ENCODE data around the gene TBC1D16. TPM values are rescaled to one million over a fixed set of nuclear protein-coding genes. Genes with fewer than 3 reads are reported as not detected.

TBC1D16 gene
- total RNA-seq, 1 donor from 2014 or later: 38.4 TPM

DNA sequence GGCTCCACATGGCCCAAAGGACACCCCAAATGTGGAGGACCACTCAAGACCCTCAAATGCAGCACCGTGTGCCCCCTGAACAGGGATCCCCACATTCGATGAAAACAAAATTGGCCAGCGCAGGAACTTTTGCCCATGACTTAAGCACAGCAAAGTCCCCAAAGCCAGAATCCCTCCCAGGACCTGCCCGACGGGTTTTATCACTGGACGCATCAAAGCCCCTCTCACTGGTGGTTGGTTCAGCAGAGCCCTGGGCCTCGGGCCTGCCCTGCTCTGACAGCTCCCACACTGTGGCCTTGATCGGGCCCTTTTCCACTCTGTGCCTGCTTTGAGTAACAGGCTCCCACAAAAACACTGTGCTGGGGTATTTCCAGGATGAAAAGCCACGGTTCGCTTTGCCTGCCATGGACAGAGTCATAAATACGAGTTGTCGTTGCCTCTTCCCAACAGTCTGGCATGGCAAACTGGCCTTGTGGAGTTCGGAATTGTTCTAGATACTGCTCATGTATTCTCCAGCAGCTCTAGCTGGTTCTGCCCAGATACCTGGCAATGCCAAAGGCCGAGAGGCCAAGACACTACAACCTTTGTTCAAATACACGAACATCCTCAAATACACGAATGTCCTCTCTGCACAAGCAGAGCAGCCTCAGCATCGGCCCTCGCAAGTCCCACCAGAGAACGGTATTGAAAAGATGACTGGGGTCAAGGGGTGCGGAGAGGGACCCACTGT lies 46.4 kb downstream of the TBC1D16 start:
- DNase-seq (ENCODE audit: low spot score): no peak

DNA sequence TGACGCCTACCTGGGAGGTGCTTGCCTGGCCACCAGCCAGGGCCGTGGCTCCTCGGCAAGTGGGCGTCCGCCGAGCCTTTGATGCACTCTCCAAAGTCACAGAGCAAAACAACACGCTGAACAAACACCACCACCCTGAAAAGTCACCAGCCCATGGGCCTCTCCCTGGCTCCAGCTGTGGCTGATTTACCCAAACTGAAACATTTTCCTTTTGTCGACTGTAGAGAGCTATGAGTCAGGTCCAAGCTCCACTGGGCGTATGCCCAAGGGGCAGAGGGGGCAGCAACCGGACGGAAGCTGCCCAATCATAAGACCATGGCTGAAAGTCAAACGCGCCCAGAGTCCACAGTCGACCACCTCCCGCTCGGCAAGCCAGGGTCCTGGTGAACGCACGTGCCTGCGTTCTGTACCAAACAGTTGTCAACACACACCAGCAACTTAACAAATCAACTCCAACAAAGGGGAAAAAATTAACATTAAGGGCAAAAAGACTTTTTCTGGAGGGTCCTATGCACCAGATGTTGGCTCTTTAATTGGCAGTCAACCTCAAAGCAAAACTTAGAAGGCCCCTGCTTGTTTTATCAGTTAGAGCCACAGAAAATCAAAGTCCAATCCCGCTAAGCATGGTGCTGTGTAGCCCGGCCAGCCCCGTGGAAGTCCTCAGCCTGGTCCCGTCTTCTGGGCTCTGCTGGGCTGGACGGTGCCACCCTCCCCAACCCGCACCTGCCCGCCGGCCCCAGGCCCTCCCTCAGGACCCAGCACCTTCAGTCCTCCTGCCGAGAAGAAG lies 47.3 kb downstream of the TBC1D16 start:
- peak; percentile 69 for DNase-seq (ENCODE audit: low spot score)

DNA sequence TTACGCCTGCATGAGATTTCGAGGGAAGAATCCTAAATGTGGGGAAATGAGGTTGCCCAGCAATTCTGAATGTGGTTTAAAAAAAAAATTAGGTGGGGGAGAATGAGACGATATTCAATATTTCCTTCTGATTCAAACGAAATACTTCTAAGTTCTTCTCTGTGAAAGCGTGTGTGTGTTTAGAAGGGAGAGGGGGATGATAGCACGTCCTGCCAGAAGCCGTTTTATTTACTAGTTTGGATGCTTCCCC lies 47.8 kb downstream of the TBC1D16 start:
- DNase-seq (ENCODE audit: low spot score): no peak

DNA sequence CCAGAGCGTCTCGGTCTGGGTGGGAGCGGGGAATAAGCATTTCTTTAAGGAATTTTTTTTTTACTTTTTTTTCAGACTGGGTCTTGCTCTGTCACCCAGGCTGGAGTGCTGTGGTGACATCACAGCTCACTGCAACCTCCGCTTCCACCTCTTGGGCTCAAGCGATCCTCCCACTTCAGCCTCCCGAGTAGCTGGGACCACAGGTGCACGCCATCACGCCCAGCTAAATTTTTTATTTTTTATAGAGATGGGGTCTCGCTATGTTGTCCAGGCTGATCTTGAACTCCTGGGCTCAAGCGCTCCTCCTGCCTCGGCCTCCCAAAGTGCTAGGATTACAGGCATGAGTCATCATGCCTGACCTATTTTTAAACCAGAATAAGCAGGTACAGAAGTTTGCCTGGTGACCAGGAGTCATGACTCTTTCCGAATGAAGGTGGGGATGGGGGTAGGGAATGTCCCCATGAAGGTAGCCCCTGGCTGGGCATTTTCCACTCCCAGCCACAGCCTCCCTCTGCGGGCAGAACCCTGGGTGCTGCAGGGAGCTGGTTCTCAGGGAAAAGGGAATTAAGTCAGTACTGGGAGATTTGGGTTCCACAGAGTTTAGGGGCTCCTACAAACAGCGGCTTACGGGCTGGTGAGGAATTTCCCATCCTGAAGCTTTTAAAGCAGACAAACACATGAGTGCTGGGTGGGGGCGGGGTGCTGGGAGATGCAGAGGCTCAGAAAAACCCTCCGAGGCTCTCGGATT lies 48.3 kb downstream of the TBC1D16 start:
- DNase-seq (ENCODE audit: low spot score): no peak

DNA sequence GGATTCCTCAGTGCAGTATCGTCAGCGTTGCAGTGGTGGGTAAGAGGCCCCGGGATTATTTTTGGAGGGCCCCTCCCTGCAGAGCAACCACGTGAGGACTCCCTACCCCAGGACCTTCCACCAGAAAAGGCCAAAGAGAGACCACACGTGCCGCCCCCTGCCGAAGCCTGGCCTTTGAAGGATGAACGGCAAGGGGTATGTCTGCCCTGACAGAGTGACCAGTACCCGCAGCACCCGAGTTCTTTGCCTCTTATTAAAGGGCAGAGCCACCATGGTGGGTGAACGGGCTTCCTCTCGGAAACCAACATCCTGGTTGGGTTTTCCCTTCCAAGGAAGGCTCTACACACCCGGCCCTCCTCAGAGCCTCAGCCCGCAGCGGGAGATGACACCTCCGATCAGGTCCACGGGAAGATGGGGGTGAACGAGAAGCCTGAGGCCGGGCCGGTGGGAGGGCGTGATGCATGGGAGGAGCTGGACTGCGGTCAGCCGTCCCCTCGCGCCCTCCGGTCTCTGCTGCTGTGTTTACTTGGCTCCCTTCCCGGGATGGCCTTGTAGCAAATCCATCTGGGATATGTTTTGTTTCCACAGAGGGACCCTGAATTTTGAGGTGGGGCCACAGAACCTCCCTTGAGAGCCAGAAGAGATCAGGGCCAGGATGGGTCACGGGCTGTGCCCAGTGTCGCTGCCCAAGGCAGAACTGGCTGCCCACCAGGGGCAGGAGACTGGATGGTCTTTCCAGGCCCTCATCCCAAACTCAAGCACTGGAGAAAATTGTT lies 49.1 kb downstream of the TBC1D16 start:
- peak; percentile 68 for DNase-seq (ENCODE audit: low spot score)

DNA sequence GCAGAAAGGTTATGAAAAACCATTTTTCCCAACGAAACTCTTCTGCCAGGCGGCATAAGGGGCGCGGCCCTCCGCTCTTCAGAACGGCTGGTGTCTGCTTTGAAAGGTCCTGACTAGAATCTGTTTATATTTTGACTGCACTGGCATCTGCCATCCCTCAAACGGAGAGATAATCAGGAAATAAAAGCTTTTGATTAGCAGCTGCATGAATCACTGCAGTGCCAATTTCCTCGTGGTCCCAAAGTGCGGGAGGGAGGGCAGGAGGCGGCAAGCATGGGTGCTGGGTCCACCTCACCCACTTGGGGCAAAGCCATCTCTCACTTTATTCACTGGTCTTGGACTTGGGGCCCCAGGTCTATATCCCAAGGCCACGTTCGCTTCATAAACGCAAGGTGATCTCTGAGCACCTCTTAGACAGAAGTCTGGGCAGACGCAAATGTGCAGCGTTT lies 49.7 kb downstream of the TBC1D16 start:
- DNase-seq (ENCODE audit: low spot score): no peak

DNA sequence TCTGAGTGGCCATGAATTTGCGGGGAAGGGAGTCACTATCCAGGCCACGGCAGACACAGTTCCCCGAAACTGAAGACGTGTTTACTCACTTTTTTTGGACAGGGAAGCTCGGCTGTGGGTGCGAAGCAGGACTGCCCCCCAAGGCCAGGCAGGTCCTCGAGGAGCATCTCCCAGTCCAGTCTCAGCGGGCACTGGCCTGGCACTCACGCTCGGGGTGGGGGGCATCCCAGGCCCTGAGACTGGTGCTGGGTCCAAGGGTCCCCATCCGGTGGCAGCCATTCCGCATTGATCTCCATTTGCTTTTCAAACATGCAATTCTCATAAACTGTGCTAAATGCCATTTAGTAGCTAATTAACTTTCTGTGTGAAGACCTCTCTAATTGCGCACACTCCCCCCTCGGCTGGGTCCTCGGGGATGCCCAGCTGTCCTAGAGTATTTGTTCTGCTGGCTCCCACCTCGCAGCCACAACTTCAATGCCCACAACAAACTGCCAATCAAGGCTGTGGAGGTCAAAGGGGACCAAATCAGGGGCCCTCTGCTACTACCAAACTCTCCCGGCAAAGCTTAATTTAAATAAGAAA lies 50.2 kb downstream of the TBC1D16 start:
- no peak for DNase-seq (ENCODE audit: low spot score)

DNA sequence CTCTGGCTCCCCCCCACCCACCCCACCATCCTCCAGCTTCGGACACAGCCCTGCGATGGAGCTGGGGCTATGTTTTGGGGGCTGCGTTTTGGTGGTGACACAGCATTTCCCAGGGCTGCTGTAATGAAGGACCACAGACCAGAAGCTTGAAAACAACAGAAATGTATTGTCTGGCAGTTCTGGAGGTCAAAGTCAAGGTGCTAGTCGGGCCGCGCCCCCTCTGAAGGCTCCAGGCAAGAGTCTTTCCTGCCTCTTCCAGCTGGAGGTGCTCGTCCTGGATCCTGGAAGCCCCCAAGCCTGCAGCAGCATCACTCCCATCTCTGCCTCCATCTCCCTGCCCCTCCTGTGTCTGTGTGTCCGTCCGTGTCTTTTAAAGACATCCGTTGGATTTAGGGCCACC lies 50.8 kb downstream of the TBC1D16 start:
- no peak for DNase-seq (ENCODE audit: low spot score)

DNA sequence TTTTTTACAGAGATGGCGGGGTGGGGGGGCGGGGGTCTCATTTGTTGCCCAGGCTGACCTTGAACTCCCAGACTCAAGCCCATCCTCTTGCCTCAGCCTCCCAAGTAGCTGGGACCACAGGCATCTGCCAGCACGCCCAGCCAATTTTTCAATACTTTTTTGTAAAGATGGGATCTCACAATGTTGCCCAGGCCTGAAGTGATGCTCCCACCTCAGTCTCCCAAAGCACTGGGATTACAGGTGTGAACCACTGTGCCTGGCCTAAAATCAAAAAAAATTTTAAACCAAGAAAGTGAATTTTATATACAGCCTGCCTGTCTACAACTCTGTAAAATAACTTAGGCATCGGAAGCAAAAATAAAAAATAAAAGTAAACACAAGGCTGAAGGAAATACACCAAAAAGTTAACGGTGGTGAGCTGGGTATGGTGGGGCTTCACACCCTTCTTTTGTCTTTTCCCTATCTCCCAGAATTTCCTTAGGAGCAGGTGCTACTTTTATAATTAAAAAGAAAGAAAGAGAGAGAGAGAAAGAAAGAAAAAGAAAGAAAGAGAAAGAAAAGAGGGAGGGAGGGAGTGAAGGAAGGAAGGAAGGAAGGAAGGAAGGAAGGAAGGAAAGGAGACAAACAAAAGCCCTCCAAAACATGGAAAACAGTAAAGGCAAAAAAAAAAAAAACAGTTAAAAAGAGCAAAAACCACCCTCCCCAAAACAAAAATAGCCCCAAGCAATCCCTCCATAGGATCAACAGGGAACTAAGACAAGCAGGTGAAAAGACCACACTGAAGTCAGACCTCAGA lies 51.4 kb downstream of the TBC1D16 start:
- DNase-seq (ENCODE audit: low spot score): no peak

DNA sequence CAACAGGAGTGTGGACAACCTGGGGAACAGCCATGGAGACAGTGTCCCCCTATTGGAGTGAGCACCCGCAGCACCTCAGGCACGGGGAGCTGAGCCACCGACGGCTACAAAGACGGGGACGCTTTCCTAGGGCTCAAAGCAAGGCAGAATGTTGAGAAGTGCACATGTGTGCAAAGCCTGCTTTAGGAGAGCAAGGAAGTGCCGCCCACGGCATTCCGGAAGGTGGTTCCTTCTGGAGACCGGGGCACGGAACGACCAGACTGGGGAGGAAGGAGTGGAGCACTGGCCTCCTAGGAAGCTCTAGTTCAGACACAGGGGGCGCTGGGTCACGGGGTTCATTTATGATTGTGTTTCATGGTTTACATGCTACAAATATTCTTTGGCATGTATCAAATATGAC lies 52.2 kb downstream of the TBC1D16 start:
- DNase-seq (ENCODE audit: low spot score): no peak

DNA sequence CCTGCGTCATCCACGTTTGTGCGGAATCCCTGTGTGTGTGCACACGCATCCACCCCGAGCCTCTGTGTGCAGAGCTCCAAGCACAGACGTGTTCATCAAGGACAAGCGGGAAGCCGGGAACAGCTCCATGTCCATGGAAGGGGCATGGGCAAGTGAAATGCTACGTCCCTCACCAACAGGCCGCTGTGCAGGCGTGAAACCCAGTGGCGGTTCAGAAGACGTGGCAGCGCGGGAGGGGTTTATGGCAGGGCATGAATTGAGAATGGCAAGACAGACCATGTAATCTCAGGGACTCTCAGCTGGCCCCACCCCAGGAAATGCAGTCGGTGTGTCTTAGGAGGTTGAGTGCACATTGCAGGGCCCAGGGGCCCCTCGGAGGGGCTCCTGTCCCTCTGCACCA lies 52.7 kb downstream of the TBC1D16 start:
- DNase-seq (ENCODE audit: low spot score): no peak

DNA sequence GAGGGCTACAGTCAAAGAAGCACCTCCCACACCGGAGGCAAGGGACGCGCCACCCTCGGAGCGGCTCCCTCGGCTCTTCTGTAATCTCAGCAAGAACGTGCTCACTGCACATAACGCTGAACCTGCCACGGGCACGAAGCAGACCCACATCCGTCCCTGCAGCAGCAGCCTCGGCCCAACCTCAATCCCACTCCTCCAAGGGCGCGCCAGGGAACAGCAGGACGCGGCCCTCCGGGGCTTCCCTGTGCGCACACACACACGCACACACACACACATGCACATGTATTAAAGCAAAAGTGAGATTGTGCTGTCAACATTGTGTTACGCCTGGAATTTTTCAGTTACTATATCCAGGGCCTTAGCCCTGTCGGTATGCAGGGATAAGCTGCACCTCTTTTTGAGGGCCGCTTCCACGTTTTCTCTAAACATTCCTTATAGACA lies 54.0 kb downstream of the TBC1D16 start:
- no peak for DNase-seq (ENCODE audit: low spot score)

DNA sequence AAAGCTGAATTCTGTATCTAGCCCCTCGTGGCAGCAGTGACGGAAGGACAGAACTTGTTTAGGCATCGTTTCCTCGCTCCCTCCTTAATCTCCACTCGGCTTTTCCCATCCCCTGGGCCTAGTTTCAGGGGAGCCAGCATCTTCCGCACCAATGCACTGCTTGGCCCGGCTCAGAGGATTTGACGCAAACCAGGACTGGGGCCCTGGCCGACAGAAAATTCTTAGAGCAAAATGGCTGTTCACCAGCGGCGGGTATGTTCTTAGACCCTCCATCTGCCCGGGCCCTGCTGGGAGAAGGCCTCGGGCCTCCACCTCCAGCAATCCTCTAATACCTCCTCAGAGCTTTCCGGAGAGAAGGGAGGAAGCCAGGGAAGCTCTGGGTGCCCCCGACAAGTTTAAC lies 54.6 kb downstream of the TBC1D16 start:
- DNase-seq (ENCODE audit: low spot score): no peak

DNA sequence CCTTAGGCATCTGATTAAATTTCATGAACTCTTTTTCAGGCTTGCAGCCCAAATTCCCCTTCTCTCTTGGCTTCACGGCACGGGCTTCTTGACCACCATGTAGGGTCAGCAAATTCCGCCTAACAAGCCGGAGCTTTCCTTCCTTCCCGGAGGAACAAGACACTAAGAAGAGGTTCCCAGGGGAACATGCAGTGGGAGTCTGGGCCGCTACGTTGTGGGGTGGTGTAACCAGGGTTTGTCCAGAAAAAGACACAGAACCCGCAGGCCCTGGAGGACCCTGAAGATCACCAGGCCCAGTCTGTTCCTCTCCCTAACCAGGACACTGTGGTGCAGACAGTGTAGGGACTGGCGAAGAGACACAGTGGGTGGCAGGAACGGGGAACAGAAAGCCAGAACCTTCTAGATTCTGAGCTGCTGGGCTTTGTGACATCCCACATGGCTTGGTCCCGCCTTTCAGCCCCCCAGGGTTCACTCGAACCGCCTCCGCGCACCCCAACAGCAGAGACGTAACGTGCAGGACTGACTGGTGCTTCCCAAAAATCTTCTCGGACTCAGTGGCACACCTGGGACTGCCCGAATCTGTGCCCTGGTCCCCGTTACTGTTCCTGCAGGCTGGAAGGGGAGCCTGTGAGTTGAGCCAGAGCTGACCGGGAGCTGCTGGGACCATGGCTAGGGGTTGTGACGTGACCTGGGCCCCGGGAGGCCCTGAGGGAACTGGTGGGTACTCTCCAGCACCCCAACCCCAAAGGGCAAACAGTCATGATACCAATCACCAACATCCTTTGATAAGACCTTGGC lies 55.2 kb downstream of the TBC1D16 start:
- DNase-seq (ENCODE audit: low spot score): no peak

DNA sequence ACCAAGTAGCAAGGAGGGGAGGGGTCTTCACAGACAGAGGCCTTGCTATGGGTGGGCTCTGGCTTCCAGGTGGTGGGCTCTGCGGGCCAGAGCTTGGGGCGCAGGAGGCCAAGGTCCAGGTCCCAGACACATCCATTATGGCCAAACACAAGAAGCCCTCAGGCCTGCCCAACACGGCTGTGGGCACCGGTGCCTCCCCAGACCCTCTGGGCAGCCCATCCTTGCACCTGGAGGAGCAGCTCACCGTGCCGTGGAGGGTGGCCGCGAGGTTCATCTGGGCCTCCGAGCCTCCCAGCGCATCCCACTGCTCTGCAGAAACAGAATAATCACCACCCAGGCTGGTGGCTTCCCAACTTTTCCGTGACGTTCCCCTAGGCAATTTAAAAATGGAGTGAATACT lies 55.9 kb downstream of the TBC1D16 start:
- DNase-seq (ENCODE audit: low spot score): no peak

DNA sequence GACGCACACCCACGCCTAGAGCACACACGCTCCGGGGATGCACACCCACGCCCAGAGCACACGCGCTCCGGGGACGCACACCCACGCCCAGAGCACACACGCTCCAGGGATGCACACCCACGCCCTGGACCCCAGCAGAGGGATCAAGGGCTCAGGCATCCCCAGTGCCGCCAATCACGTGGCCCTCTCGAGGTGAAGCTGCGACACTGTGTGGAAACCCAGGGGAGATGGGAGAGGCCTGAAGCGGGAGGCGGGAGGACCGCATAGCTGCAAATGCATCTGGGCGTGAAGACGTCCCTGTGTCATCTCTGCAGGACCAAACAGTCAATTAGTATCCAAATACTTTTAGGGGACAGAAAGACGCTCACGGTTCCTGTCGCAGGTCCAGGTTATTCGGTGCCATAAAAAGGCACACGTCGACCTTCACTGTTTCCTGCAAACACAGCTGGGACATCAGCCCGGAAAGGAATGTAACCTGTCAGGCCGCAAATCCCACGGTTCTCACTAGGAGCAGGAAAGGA lies 56.4 kb downstream of the TBC1D16 start:
- no peak for DNase-seq (ENCODE audit: low spot score)

DNA sequence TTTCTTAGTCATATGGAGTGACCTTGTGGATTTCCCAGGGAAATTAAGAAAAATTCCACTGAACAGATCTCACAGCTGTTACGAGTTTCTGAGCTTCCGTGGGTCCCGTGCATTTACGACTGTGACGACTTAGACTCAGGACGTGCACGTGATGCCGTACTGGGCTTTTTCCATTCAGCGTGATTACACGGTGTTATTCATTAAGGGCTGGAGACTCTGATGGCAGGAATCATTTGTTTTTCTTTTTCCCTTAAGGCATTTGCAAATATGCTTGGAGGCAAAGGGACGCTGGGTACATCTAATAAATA lies 57.2 kb downstream of the TBC1D16 start:
- DNase-seq (ENCODE audit: low spot score): no peak

DNA sequence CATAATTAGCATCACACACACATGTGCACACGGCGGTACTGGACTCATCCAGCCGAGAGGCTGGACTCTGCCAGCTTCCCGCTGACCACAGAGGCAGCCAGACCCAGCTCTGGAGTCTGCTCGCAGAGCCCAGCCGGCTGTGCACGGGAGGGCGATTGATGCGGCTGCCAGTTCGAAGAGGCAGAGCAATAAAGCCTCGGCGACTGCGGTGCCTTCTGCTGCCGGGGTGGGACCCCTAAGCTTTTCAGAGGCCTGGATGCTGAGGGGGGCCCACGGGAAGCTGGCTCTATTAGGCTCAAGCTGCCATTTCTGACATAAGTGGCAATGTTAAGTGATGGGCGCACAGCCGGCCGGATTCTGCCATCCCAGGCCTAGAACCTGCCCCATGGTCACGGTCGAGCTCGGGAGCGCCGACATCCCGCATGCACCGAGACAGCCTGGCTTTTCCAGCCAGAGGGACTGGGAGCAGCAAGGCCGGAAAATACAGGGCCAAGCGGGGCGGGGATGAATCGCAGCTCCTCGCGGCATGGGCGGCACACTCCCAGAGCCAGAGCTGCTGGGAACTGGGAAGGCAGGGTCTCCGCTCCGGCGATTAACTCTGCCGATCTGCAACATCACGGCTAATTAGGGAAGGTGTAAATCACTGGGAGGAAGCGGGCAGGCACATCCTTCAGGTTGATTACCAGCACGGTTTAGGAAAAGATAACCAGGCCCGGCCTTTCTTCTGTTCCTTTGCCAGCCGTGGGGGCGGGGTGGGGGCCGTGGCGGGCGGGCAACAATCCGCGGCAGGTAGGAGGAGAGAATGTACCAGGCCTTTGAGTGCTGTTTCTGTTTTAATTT lies 57.7 kb downstream of the TBC1D16 start:
- DNase-seq (ENCODE audit: low spot score): no peak

DNA sequence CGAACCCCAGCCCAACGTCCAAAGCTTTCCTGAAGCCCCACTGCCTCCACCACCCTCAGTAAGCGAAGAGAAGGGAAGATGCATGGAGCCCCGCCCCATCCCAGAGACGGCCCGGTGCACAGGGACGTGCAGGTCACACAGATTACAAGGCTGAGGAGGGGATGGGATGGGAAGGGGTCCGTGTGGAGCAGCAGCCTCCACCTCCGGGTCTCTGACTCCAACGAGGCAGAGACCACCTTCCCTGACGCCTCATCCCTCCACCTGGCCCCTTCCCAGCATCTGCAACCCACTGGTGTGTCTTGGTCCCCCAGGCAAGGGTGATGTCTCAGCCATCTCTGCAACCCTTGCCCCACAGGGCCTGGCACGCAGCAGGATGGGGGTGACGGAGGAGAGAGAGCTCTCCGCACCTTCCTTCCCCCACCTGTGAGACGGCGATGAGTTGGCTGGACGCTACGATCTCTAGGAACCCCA lies 58.5 kb downstream of the TBC1D16 start:
- no peak for DNase-seq (ENCODE audit: low spot score)
